NCI-H1417 (cell line): Measurements from ENCODE around the gene UVRAG.
A peak's percentile ranks its signal among the peaks of the same experiment; 100 is the strongest.

Experiments used
- DNase-seq, 3 experiments: peaks; one replicate each; lab custom pipeline; 2025; lab: John Stamatoyannopoulos, UW

UVRAG gene

DNA sequence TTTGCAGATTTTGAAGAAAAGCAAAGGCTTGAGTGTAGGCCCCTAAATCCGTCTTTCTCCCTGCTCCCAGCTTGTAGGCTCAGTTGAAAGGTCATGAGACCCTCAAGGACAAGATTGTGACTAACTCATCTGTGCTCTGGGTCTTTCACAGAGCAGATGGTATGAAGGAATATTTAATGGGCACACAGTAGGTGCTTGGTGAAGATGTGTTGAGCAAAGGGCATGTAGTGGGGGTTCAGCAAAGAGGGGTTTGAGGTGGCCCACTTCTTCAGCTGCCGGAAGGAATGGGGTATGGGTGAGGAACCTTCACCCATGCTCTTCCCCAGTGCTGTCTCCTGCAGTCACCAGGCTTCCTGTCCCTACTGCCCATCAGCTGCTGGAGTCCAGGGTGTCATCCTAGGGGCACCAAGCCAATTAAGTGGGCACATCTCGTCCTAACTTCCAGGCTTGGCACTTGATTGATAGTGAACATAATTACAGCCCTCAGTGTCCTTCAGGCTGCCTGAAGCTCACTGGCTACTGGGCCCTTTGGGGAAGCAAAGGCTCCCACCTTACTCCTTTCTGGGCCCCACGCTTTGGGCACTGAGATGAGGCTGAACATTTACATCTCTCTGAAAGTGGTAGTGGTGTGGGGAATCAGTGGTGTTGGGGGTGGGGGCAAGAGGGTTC is 31.5 kb upstream of the UVRAG start:
- DNase-seq: no peak

DNA sequence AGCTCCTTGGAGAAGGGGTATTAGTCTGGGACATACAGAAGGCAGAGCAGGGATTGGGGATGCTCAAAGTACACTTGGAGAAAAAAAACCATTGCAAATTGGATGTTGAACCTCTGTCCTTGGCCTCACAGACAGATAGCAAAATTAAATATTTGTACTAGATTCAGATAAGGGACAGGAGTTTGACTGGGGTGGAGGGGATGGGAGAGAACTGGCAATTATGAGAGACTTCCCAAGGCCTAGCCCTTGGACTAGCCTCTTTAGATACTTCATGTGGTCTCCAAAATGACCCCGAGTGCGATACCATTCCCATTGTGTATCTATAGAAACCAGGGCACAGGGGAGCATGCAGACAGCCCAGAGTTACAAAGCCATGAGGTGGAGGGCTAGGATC is 30.9 kb upstream of the UVRAG start:
- DNase-seq: no peak

DNA sequence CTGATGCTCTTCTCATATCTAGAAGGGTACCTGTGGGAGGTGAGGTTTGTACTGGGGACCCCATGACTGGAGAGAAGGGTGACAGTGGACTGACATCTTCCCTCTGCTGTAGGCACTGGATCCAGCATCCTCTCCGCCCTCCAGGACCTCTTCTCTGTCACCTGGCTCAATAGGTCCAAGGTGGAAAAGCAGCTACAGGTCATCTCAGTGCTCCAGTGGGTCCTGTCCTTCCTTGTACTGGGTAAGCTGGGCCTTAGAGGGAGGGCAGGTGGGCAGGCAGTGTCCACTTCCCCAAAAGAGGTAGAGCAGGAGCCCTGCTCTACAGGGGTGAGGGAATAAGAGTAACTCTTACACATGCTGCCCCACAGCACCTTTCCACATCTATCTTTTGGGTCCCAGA is 30.5 kb upstream of the UVRAG start:
- no peak for DNase-seq

DNA sequence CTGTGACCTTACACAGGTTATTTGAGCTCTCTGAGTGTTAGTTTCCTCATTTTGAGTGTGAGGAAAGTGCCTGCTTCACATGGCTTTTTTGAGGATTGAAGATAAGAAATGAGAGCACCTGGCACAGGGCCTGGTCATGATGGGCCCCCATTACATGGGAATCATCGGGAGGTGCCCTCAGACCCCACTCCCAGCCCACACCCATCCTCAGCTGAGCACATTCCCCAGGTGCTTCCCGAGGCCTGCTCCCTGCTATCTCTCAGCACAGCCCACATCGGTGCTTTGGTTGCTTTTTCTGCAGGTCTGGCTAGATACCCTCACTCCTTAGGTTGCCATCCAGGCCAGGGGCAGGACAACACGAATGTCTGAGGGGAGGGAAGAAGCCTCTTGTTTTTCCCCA is 29.8 kb upstream of the UVRAG start:
- DNase-seq: no peak

DNA sequence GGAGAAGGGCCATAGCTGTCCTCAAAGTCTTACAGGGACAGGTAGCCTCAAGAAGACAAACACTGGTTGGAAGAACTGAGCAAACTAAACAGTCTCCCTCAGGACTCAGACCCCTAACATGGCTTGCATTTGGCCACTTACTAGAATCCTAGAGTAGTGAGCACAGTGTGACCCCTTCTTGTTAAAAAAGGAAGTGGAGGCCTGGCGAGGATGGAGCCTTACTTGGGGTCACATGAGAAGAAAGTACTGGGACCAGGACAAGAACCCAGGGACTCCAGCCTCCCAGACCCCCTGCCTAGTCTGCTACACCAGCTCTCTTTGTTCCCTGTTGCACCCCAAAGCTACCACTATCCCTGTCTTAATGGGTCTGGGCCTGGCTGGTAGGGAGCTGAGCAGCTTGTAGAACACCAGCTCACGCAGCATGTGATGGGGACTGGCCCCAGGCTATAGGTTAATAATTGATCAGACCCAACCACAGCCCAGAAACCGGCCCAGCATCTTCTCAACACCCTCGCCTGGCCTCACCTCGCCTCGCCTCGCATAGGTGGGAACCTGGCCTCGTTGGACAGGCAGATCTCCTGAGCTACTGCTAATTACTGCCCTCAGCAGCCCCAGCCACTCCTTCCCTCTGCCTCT is 28.8 kb upstream of the UVRAG start:
- no peak for DNase-seq

DNA sequence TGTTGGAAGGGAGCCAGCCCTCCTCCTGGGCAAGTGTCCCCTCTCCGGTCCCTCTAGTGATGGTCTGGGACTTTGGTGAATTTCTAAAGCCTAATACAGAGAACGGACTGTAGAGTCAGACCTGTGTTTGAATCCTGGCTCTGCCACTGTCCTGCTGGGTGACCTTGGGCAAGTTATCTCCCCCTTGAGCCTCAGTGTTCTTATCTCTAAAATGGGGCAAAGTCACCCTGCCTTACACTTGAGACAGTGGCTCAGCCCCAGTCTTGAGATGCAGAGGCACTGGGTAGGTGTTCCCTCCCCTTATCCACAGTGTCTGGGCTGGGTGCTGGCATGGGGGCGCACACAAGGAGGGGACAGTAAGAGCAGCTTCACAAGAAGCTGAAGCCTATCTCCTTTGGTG is 25.5 kb upstream of the UVRAG start:
- DNase-seq: no peak

DNA sequence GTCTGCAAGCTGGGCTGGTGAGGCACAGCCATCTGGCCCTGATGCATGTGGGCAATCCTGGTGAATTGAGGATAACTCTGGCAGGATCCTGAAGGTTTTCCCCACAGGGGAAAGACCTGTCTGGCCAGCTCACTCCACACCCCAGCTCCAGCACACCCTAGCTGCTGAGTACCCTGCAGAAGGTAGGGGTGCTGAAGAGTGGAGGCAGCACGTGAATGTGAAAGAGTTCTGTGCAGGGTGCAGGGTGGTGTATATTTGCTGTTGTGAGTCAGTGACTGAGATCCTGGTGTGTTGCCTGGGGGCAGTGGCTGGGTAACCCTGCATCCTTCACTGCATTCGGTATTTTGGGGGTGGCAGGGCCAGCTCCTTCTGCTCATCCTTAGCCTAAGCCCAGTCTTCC is 24.0 kb upstream of the UVRAG start:
- no peak for DNase-seq

DNA sequence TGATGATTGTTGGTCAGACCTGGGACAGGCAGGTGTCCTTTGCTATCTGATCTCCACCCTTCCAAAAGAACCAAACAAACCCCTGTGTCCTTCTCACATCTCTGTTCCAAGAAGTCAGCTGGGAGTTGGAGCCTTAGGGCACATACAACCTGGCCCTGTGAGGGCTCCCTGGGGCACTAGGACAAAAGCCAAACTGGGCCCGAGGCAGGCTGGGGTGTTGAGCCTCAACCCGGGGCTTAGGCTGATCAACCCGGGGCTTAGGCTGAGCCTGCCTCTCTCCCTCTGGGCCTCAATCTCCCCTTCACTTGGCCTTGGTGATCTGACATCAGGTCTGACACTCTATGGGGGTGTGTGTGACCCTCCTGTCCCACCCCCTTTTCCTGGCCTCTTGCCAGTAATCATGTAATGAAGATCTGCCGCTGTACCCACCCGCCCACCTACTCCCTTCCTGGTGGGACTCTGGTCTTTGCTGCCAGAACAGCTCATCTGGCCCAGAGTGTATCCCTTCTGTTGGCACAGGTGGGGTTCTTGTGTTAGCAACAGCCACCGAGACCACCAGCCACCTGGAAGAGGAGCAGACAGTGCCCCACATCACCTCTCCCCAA is 22.8 kb upstream of the UVRAG start:
- DNase-seq: no peak

DNA sequence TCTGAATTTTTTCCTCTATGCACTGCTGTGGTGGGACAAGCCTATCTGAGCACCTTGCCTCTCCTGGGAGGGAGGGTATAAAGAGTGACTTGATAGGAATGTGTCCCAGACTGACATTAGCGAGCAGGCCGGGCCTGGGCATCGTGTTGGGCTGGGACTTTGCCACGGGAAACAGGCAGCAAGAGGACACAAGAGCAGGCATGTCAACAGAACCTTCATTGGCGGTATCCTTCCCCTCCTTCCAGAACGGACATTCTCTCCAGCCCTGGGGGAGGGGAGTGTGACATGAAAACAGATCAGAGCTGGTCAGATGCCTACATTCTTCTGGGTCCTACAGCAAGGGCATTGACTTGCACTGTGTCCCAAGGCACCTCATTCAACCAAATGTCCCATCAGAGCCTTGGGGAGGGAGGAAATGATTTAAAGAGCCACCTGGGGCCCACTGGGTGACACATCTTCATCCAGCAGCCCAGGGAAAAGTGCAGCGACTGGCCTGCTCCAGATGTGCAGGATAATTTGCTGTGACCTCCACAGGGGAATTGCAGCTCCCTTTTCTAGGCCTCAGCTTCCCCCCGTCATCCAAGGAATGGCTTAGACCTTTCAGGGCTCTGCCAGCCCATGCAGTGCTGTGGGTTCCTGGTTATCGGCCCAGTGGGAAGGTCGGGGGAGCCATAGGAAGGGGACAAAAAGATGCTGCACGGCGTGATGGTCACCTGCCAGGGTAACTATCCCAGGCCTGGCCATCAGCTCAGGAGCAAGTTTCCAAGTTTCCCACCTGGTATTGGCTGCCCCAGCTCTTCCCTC is 21.8 kb upstream of the UVRAG start:
- no peak for DNase-seq

DNA sequence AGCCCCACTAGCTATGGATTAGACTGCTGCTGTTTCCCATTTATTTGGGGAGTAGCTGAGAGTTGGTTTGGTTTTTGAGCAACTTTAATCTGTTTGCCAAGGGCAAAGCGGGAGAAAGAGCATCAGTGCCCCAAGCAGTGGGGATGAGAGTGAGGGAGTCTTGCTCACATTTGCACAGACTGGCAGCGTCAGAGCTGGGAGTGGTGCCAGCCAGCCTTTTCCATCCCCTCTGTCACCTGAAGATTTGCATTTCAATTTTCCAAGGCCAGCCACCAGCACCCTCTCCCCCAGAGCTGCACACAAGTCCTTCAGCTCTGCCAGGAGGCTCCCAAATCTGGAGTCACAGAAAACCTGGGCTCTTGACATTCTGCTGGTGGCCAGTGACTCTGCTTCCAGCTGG is 21.0 kb upstream of the UVRAG start:
- no peak for DNase-seq

DNA sequence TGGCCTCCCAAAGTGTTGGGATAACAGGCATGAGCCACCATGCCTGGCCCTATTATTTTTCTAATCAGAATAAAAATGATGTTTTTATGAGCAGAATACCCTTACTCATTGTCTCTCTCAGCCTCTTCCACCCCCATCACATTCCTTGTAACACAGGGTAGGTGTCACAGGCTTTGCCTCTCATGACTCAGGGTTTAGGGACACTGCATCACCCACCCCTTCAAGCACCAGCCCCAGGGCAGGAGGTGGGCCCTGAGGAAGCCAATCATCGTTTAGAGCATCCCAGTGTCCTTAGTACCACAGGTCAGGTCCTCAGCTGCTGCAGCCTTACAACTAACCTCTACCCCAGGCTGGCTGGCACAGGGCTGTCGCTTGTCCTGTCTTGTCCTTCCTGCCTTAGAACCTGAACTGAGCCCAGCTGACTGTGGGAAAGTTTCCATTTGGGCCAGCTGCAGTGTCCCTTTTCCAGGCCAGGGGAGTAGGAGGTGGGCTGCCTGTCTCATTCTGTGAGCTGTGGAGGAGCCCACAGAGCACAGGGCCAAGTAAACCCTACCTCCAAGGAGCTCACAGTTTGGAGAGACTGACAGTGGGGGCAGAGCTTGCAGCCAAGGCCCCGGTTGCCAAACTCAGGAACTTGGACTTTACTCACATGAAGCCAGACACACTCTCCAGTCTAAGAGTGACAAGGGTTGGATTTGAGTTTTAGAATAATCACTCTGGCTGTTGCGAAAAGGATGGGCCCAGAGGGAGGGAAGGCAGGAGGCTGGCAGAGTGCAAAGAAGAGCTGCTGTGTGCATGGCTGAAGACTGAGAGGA is 19.5 kb upstream of the UVRAG start:
- no peak for DNase-seq

DNA sequence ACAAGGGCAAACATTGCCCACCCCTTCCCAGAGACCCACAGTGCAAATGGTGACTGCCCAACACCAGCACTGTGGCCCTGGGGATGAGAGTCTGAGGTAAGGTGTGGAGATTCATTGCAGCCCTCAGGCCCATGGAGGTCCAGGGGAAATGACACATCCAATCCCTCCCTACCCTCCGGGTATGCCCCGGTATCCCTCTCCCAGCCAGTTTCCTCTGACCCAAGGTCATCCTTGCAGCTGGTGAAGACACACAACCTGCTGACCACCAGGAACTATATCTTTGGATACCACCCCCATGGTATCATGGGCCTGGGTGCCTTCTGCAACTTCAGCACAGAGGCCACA is 18.9 kb upstream of the UVRAG start:
- DNase-seq: no peak

DNA sequence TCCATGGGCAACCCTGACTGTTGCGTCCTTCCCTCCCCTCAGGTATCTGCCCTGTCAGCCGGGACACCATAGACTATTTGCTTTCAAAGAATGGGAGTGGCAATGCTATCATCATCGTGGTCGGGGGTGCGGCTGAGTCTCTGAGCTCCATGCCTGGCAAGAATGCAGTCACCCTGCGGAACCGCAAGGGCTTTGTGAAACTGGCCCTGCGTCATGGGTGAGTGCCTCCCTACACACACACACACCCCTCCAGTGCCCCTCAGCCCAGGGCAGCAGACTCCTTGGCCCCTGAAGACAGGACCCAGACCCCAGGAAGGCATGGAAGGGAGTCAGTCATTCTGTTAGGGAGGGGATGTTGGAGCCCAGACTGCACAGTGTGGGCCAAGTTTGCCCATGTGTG is 17.9 kb upstream of the UVRAG start:
- DNase-seq: no peak

DNA sequence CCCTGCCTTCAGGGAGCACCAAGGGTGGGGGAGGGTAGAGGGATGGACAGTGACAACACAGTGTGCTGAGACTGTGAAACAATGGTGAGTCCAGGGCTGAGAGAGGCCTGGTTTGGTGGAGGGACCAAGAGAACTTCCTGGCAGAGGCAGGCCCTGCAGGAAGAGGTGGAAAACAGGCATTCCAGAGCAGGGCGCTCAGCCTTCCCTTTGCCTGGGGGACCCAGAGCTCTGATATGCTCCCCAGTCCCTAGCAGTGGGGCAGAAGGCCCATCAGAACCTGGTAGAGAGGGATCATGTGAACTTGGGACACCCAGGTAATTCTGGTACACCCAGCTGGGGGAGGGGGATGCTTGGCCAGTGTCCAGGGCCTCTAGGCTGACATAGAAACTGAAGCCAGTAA is 17.2 kb upstream of the UVRAG start:
- no peak for DNase-seq

DNA sequence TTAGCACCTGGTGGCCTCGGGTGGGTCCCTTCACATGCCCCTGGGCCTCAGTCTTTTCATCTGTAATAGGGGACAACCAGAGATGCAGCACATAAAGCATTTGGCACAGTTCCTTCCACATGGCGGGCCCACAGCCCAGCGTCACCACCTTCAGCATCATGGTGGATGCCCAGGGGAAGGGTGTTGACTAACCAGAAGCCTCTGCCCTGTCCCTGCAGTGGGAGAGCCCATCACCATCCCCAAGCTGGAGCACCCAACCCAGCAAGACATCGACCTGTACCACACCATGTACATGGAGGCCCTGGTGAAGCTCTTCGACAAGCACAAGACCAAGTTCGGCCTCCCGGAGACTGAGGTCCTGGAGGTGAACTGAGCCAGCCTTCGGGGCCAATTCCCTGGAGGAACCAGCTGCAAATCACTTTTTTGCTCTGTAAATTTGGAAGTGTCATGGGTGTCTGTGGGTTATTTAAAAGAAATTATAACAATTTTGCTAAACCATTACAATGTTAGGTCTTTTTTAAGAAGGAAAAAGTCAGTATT is 14.8 kb upstream of the UVRAG start:
- no peak for DNase-seq

DNA sequence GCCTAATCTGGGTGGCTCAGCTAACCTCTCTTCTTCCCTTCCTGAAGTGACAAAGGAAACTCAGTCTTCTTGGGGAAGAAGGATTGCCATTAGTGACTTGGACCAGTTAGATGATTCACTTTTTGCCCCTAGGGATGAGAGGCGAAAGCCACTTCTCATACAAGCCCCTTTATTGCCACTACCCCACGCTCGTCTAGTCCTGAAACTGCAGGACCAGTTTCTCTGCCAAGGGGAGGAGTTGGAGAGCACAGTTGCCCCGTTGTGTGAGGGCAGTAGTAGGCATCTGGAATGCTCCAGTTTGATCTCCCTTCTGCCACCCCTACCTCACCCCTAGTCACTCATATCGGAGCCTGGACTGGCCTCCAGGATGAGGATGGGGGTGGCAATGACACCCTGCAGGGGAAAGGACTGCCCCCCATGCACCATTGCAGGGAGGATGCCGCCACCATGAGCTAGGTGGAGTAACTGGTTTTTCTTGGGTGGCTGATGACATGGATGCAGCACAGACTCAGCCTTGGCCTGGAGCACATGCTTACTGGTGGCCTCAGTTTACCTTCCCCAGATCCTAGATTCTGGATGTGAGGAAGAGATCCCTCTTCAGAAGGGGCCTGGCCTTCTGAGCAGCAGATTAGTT is 14.2 kb upstream of the UVRAG start:
- no peak for DNase-seq

DNA sequence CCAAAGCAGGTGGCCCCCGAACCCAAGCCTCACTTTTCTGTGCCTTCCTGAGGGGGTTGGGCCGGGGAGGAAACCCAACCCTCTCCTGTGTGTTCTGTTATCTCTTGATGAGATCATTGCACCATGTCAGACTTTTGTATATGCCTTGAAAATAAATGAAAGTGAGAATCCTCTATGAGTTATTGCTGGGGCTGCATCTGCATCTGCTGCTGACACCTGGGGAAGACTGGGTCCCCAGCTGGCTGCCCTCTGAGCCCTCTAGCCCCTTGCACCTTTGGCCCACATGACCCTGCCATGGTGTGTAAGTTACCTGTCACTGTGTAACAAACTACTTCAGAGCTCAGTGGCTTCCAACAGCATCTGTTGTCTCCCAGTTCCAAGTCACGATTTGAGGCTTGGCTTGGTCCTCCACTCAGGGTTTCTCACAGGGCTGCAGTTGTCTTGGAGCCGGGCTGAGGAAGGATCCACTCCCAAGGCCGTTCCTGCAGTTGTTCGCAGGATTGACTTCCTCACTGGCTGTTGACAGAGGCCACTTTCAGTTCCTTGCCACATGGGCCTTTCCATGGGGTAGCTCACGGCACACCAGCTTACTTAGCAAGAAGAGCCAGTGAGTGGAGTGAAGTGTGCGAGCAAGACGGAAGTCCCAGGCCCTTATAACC is 13.5 kb upstream of the UVRAG start:
- DNase-seq: no peak

DNA sequence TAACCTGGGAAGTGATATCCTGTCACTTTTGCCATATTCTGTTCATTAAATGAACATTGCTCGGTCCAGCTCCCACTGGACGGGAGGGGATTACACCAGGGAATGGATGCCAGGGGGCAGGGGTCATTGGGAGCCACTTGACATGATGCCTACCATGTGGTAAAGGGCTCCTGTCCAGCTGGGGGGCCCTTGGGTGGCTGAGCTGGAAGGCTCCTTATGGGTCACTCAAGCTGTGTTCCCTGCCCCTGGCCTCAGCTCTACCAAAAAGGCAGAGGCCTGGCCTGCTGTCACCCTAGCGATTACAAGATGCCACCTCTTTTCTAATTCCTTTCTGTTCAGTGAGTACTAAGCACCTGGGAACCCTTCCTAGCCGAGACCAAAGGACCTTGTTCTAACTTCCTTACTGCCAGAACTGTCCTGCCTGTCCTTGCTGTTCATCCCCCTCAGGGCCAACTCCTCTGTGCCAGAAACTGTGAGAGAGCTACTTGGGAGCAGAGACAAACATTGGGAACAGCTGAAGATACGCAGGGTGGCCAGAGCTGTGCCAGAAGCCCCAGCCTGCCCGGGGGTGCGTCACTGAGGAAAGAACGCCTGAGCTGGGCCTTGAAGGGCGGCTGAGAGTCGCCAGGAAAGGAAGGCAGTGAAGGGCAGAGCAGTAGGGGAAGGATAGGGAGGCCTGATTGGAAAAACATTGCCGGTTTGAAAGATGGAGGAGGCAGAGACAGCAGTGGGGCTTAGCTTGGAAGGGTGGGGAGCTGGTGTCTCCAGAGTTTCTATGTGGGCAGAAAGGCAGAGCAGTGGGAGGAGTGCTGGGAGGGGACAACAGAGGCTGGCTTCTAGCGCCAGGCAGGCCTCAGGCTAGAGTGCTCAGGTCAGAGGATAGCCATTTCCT is 12.7 kb upstream of the UVRAG start:
- no peak for DNase-seq

DNA sequence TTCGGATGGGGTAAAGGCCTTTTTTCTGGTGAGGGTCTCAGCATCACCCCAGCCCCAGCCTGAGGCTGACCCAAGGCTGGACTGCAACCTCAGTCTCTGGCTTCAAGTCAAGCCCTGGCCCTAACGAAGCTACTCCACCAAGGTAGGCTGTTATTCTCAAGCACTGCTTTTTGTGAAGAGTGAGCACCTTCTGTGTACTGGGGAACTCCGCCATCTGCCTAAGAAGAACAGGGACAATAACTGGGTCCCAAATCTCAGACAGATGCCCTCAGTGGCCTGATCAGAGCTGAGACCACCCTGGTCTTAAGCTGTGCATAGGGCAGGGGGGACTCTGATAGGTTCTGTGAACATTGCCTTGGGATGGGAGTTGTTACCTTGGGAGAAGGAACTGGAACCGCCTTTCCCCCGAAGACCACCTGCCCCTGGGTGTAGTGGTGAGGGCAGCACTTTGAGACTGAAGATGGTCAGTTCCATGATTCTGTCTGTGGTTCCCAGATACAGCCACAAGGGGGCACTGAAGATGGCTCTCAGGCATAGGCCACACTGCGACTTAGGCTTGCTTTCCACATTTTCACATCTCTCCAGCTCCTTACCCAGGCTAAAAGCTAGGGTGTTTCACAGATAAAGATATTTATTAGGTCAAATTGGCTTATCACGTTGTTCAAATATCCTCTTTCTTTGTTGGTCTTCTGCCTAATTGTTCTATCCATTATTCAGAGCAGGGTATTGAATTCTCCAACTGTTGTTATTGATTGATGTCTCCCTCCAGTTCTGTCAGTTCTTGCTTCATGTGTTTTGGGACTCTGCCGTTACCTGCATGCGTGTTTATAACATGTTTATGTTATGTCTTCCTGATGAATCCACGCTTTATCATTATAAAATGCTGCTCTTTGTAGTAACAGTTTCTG is 11.8 kb upstream of the UVRAG start:
- peak; percentile 55 to 84 (median 73) for DNase-seq
